SH-SY5Y (cell line): ENCODE results near the gene OR5AC2.

Experiments
- GATA2 ChIP-seq: IDR thresholded peaks from 2 replicates; pipeline ENCODE4 v1.6.1; 2011; ENCODE audit warnings: mild to moderate bottlenecking, low read depth, low read length
- GATA3 ChIP-seq: IDR thresholded peaks from 2 replicates; pipeline ENCODE4 v1.6.1; 2011; ENCODE audit warnings: low read depth, mild to moderate bottlenecking, low read length, moderate library complexity

The OR5AC2 gene

DNA sequence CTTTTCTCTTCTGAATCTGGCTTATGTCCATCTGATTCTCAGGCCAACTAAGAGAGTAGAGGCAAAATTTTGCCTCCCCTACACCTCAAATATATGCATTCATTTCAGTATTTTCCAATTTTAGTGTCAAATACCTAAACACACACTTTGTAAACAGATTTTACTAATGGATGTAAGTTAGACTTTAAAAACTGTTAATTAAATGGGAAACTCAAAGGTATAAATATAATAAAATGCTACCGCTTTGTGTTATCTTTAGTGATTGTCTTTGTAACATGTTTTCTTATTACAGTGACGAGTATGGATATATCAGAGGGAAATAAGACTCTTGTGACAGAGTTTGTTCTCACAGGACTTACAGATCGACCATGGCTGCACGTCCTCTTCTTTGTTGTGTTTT, at the start of gene OR5AC2:
TSS of gene OR5AC2 (plus strand) at position 301 of the 400 bp plus-strand sequence. CDS start at position 301, 0 bp downstream.
- no peak for TF ChIP-seq GATA3
- TF ChIP-seq GATA2, result no peak

GRCh38 chr3:98038286-98038685, 48.7 kb upstream of the OR5AC2 start:
- TF ChIP-seq GATA2, result no peak
- TF ChIP-seq GATA3, result no peak

DNA sequence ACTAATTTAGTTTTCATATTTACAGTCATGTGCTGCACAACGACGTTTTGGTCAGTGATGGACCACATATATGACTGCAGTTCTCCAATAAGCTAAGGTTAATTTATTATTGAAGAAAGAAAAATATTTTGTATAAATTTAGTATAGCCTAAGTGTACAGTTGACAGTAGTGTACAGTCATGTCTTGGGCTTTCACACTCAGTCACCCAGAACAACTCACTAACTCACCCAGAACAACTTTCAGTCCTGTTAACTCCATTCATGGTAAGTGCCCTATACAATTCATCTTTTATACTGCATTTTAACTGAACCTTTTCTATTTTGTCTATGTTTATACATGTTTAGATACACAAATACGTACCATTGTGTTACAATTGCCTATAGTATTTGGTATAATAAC, 48.1 kb upstream of the OR5AC2 start:
- TF ChIP-seq GATA2, result no peak
- TF ChIP-seq GATA3, result no peak

GRCh38 chr3:98039322-98040024, 47.5 kb upstream of the OR5AC2 start:
- TF ChIP-seq GATA3, result no peak
- TF ChIP-seq GATA2, result no peak

DNA sequence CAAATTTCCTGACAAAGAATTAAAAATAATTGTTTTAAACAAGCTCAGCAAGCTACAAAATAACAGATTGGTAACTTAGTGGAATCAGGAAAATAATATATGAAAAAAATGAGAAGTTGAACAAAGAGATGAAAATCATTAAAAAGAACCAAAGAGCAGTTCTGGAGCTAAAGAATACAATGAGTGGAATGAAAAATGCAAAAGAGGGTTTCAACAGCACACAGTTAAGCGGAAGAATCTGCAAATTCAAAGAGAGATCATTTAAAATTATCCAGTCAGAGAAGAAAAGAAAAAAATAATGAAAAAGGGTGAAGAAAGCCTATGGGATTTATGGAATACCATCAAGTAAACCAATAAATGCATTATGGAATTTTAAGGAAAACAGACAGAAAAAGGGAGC, 45.6 kb upstream of the OR5AC2 start:
- no peak for TF ChIP-seq GATA3

GRCh38 chr3:98048586-98048985, 38.4 kb upstream of the OR5AC2 start:
- TF ChIP-seq GATA2 (no peak), GATA3 (no peak)

- no peak for TF ChIP-seq GATA3
These were observed 37.7 kb upstream of the OR5AC2 start for GRCh38 chr3:98049271-98049670.

- TF ChIP-seq GATA3 (no peak), GATA2 (no peak)
These were observed 30.9 kb upstream of the OR5AC2 start for GRCh38 chr3:98056035-98056434.

DNA sequence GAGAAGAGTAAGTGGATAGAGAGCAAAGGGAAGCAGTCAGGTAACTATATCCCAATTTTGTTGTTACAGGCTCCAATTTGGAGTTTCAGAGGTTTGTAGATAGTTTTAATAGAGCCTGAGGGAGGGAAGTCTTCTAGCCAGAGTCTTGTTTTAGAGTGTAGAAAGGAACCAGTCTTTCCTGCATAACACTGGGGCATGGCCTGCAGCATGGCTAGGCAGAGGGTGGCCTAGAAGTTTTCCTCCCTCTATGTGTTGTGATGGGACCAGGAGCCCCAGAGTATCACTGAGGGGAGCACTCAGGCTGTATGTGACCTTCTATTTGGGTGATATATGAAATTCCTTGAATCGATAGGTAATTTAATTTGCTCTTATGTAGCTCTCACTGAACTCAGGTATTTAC, 29.3 kb upstream of the OR5AC2 start:
- TF ChIP-seq GATA2 (no peak), GATA3 (no peak)

DNA sequence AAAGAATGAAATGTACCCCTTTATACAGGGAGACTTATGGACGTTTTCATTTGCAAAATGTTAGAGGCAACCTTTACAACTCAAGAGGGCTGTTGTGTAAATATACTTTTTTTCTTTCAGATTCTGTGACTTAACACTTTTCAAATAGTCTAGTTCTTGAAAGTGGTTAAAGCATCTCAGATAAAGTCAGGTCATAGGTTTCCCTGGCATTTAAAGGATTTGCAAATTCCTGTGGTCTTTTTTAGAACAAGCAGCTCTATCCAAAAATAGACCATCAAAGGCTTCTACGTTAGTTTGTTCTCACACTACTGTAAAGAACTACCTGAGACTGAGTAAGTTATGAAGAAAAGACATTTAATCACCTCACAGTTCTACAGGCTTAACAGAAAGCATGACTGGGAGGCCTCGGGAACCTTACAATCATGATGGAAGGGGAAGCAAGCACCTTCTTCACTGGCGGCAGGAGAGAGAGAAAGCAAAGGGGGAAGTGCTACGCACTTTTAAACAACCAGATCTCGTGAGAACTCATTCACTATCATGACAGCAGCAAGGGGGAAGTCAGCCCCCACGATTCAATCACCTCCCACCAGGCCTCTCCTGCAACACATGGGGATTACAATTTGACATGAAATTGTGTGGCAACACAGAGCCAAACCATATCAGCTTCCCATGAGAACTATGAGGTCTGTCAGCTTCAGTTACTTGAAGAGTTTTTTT, 28.6 kb upstream of the OR5AC2 start:
- no peak for TF ChIP-seq GATA2
- no peak for TF ChIP-seq GATA3

GRCh38 chr3:98068824-98069223, 18.1 kb upstream of the OR5AC2 start:
- TF ChIP-seq GATA3, result no peak
- no peak for TF ChIP-seq GATA2

GRCh38 chr3:98070840-98071239, 16.1 kb upstream of the OR5AC2 start:
- no peak for TF ChIP-seq GATA2
- TF ChIP-seq GATA3, result no peak

DNA sequence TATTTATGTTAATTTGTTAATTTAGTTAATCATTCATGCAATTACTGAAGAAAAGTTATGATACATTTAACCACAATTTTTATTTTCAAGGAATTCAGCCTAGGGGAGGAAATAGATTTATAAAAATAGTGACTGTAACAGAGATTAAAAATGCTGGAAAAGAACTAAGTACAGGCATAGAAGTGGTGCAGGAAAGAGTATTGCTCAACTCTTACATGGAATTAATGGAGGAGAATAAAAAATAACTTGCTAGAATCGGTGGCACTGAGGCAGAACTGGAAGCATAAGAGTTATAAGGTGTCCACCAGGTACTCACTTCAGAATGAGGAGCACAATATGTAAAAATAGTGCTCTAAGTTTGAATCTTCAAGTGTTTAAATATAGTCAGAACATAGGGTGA, 13.5 kb upstream of the OR5AC2 start:
- no peak for TF ChIP-seq GATA3
- no peak for TF ChIP-seq GATA2

DNA sequence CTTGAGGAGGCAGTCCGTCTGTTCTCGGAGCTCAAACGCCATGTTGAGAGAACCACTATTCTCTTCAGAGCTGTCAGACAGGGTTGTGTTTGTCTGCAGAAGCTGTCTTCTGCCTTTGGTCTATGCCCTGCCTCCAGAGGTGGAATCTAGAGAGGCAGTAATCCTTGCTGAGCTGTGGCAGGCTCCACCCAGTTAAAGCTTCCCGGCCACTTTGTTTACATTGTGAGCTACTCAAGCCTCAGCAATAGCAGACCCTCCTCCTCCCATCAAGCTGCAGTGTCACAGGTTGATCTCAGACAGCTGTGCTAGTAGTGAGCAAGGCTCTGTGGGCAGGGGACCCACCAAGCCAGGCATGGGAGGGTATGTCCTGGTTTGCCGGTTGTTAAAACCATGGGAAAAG, 8.9 kb downstream of the OR5AC2 start:
- TF ChIP-seq GATA2 (no peak), GATA3 (no peak)

DNA sequence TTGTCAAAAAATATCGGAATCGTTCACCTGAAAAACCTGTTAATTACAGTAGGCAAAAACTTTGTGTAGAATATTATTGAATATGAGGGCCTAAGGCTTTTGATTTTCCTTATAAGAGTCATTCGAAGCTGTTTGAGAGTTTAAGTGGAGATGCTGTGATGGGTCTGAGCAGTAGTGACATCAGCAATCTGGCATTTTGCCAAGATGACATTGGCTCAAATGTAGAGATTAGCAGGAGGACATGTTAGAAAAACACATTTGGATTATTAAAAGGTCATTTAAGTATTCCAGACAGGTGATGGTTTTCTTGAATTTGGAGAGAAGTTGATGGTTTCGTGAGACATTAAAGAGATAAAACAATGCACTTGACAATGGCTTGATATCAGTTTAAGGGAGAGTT, 12.9 kb downstream of the OR5AC2 start:
- TF ChIP-seq GATA3 (no peak), GATA2 (no peak)

- TF ChIP-seq GATA3 (no peak), GATA2 (no peak)
These were observed 21.2 kb downstream of the OR5AC2 start for GRCh38 chr3:98108162-98108561.
